ENCODE measurements around the gene CEACAM1. TPM values are rescaled to one million over a fixed set of nuclear protein-coding genes. Genes with fewer than 3 reads are reported as not detected.
"Not testable (repeated sequence)": the region's sequence is repeated elsewhere in the genome, so short reads cannot be mapped to it uniquely, and the experiment has no call there.

The CEACAM1 gene
- total RNA-seq, 1 experiment from 2014 or later: 0.95 TPM

DNA sequence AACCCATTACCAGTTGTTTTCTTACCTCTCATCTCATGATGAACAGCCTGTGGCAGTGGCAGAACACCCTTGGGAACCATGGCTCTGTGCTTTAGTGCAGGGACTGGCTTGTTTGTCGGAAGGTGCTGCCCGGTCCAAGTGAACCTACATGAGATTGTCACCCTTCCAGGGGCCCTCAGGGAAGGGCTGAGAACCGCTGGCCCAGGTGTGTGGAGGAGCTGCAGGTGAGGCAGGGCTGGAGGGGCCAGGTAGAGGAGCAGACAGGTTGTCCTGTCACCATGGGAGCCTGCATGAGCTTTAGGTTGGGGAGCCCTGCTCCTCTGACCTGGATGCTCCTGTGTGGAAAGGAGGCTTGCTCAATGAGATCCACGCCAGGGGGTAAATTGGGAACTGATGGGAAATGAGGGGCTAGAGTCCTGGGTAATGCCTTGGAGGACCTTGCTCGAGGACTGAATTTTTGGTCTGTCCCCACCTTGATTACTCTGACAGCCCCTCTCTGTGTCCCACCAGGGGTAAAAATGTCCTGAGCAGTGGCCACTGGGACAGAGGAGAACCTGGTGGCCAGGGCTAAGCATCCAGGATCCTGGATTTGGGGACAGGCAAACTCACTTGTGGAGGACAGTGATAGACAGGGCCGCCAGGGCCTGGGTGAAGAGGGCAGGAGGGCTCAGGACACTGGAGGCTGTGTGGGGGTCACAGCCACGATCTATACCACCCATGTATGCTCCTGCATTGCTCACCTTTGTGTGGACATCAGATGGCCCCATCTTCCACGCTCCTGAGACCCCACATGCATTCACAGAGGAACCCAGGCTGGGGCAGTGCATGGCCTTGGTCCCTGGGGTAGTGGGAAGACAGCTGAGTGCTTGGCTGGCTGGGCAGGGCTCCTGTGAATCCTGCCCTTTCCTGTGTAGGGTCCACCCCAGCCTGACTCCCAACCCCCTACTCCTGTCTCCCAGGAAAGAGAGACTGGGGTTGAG, 24.1 kb upstream of the CEACAM1 start:
- no peaks in the 10 kb centered on the region for H3K4me1 ChIP-seq (ENCODE audit: insufficient read depth, low read length)
- H3K79me2 ChIP-seq (ENCODE audit: low read length): no peaks in the 10 kb centered on the region
- no peaks in the 10 kb centered on the region for H3F3A ChIP-seq (ENCODE audit: low read length, unreplicated experiment)
- no peak overlapping the region for H2AFZ ChIP-seq (ENCODE audit: low read length)
- TF ChIP-seq, protein P1, sequence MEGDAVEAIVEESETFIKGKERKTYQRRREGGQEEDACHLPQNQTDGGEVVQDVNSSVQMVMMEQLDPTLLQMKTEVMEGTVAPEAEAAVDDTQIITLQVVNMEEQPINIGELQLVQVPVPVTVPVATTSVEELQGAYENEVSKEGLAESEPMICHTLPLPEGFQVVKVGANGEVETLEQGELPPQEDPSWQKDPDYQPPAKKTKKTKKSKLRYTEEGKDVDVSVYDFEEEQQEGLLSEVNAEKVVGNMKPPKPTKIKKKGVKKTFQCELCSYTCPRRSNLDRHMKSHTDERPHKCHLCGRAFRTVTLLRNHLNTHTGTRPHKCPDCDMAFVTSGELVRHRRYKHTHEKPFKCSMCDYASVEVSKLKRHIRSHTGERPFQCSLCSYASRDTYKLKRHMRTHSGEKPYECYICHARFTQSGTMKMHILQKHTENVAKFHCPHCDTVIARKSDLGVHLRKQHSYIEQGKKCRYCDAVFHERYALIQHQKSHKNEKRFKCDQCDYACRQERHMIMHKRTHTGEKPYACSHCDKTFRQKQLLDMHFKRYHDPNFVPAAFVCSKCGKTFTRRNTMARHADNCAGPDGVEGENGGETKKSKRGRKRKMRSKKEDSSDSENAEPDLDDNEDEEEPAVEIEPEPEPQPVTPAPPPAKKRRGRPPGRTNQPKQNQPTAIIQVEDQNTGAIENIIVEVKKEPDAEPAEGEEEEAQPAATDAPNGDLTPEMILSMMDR (conservative IDR thresholded peaks at IDR 0.05; ENCODE audit: low read depth, low read length): no peak
- TF ChIP-seq EZH2phosphoT487 (IDR thresholded peaks at IDR 0.05; ENCODE audit: borderline replicate concordance, low read length): no peak
- TF ChIP-seq EZH2 (IDR thresholded peaks at IDR 0.05; ENCODE audit: low read length, unreplicated experiment): no peak
- H4K20me1 ChIP-seq (ENCODE audit: low read length): no peaks in the 10 kb centered on the region
- ATAC-seq: no peak
- POLR2A ChIA-PET (ENCODE audit: unreplicated experiment): no interaction called here
- BruUV-seq (replicated peaks): no TSS peak
- H3K9ac ChIP-seq (ENCODE audit: low read length): no peak overlapping the region
- no peaks in the 10 kb centered on the region for H3K9me3 ChIP-seq (ENCODE audit: low read length)
- no peaks in the 10 kb centered on the region for H3K36me3 ChIP-seq (ENCODE audit: low read depth, low read length)
- no peak for DNase-seq
- H3K4me2 ChIP-seq (ENCODE audit: low read length): no peak overlapping the region
- CTCF ChIA-PET: interaction anchor here (0.6 to 0.7 kb wide), 2 partner anchors 100 to 111 kb away, joined by 5 to 9 read pairs; no protein-coding TSS in a partner anchor
- H3K9me2 ChIP-seq (replicated peaks; ENCODE audit: low read length): no peaks in the 10 kb centered on the region
- H3K27me3 ChIP-seq (ENCODE audit: low read length): no peaks in the 10 kb centered on the region
- no peak overlapping the region for H3K4me3 ChIP-seq (ENCODE audit: low read length)
- H3K27ac ChIP-seq (ENCODE audit: low read length): no peak overlapping the region
- intact Hi-C loops (cut with micrococcal nuclease): no loop called here

GRCh38 chr19:42550521-42550920, 22.2 kb upstream of the CEACAM1 start:
- H3K9ac ChIP-seq (ENCODE audit: low read length); H3K4me1 ChIP-seq (ENCODE audit: insufficient read depth, low read length); BruUV-seq (replicated peaks); H3K27ac ChIP-seq (ENCODE audit: low read length); H3K27me3 ChIP-seq (ENCODE audit: low read length); H3K9me3 ChIP-seq (ENCODE audit: low read length); H3K36me3 ChIP-seq (ENCODE audit: low read depth, low read length); H3F3A ChIP-seq (ENCODE audit: low read length, unreplicated experiment); DNase-seq; CTCF ChIA-PET; intact Hi-C loops (cut with micrococcal nuclease); H3K79me2 ChIP-seq (ENCODE audit: low read length); H2AFZ ChIP-seq (ENCODE audit: low read length); ATAC-seq; H4K20me1 ChIP-seq (ENCODE audit: low read length); H3K9me2 ChIP-seq (replicated peaks; ENCODE audit: low read length); H3K4me3 ChIP-seq (ENCODE audit: low read length); POLR2A ChIA-PET (ENCODE audit: unreplicated experiment); H3K4me2 ChIP-seq (ENCODE audit: low read length): not testable (repeated sequence)

DNA sequence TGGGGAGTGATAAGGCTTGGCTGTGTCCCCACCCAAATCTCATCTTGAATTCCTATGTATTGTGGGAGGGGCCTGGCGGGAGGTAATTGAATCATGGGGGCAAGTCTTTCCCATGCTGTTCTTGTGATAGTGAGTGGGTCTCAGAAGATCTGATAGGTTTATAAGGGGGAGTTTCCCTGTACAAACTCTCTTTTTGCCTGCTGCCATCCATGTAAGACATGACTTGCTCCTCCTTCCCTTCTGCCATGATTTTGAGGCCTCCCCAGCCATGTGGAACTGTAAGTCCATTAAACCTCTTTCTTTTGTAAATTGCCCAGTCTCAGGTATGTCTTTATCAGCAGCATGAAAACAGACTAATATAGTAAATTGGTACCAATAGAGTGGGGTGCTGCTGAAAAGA, 20.8 kb upstream of the CEACAM1 start:
- CTCF ChIA-PET; POLR2A ChIA-PET (ENCODE audit: unreplicated experiment); H2AFZ ChIP-seq (ENCODE audit: low read length); H3K9me3 ChIP-seq (ENCODE audit: low read length); H3K36me3 ChIP-seq (ENCODE audit: low read depth, low read length); H4K20me1 ChIP-seq (ENCODE audit: low read length); H3K4me2 ChIP-seq (ENCODE audit: low read length); DNase-seq; H3K9me2 ChIP-seq (replicated peaks; ENCODE audit: low read length); H3K9ac ChIP-seq (ENCODE audit: low read length); H3K4me3 ChIP-seq (ENCODE audit: low read length); BruUV-seq (replicated peaks); ATAC-seq; H3K79me2 ChIP-seq (ENCODE audit: low read length); H3K27ac ChIP-seq (ENCODE audit: low read length); H3K27me3 ChIP-seq (ENCODE audit: low read length); H3F3A ChIP-seq (ENCODE audit: low read length, unreplicated experiment); H3K4me1 ChIP-seq (ENCODE audit: insufficient read depth, low read length); intact Hi-C loops (cut with micrococcal nuclease): not testable (repeated sequence)
